CD8-positive, alpha-beta memory T cell (primary cell): ENCODE data around the gene TTLL10. TPM values are rescaled to one million over a fixed set of nuclear protein-coding genes. Genes with fewer than 3 reads are reported as not detected.

Source experiments
- CTCF ChIA-PET: fragments of 350-600 bp; sonication (Branson Sonifier 250); formaldehyde crosslinking; loops from one replicate; lab custom pipeline; 2021; ENCODE audit warnings: antibody characterized with exemption; lab: Charles Lee
- POLR2A ChIA-PET: fragments of 350-600 bp; sonication (Branson Sonifier 250); formaldehyde crosslinking; loops from one replicate; lab custom pipeline; 2021; ENCODE audit warnings: antibody characterized with exemption; lab: Charles Lee
- DNase-seq, 5 donors: peaks; one replicate each; pipeline versions ENCODE4 v3.0.0 to v3.0.0-alpha.2; 2020 to 2022; ENCODE audit warnings: mixed read lengths in 1 of 5
- H3K27ac ChIP-seq: one replicate; pipeline ENCODE4 v1.7.0; 2013; ENCODE audit warnings: low read depth, mild to moderate bottlenecking, low read length, moderate library complexity
- H3K27me3 ChIP-seq: 2 replicates; pipeline ENCODE4 v1.7.0; 2013; ENCODE audit warnings: low read length, mild to moderate bottlenecking; ENCODE audit not compliant: insufficient read depth, poor library complexity, severe bottlenecking
- H3K36me3 ChIP-seq: 2 replicates; pipeline ENCODE4 v1.7.0; 2013; ENCODE audit warnings: mild to moderate bottlenecking, low read length, moderate library complexity; ENCODE audit not compliant: insufficient read depth
- H3K4me1 ChIP-seq: 2 replicates; pipeline ENCODE4 v1.7.0; 2013; ENCODE audit warnings: mild to moderate bottlenecking, low read length, moderate library complexity; ENCODE audit not compliant: insufficient read depth
- H3K4me3 ChIP-seq: 2 replicates; pipeline ENCODE4 v1.7.0; 2013; ENCODE audit warnings: mild to moderate bottlenecking, low read length
- H3K9me3 ChIP-seq: 2 replicates; pipeline ENCODE4 v1.7.0; 2013; ENCODE audit warnings: mild to moderate bottlenecking, low read length
- H3K27ac Mint-ChIP-seq, 8 donors: one replicate each; pipeline ENCODE4 v1.8.0; 2020 to 2021; ENCODE audit warnings: mixed read lengths in 8 of 8, mild to moderate bottlenecking in 6 of 8, inconsistent platforms in 3 of 8, moderate library complexity in 3 of 8
- H3K27me3 Mint-ChIP-seq, 2 donors: one replicate each; pipeline ENCODE4 v1.8.0; 2020 to 2021; ENCODE audit warnings: mixed read lengths in 2 of 2, mild to moderate bottlenecking in 1 of 2, moderate library complexity in 1 of 2
- H3K36me3 Mint-ChIP-seq, 3 donors: one replicate each; pipeline ENCODE4 v1.8.0; 2020 to 2021; ENCODE audit warnings: mixed read lengths in 3 of 3, inconsistent platforms in 1 of 3, mild to moderate bottlenecking in 1 of 3
- H3K4me1 Mint-ChIP-seq, 3 donors: one replicate each; pipeline ENCODE4 v1.8.0; 2020 to 2021; ENCODE audit warnings: mixed read lengths in 3 of 3, inconsistent platforms in 1 of 3, mild to moderate bottlenecking in 1 of 3
- H3K4me3 Mint-ChIP-seq, 7 donors: one replicate each; pipeline ENCODE4 v1.8.0; 2020 to 2021; ENCODE audit warnings: mixed read lengths in 7 of 7, mild to moderate bottlenecking in 6 of 7, moderate library complexity in 4 of 7, inconsistent platforms in 2 of 7
- H3K9me3 Mint-ChIP-seq, 5 donors: one replicate each; pipeline ENCODE4 v1.8.0; 2020 to 2022; ENCODE audit warnings: mixed read lengths in 5 of 5, mild to moderate bottlenecking in 3 of 5, moderate library complexity in 2 of 5, inconsistent platforms in 1 of 5
- polyA plus RNA-seq: library from polyadenylated mRNA; unstranded; fragments of 300-500 nt; fragmentation: Illumina TruSeq; gene quantifications from one replicate; pipeline ENCODE4 v1.2.3, GENCODE V29; 2021
- total RNA-seq, 2 experiments: library from RNA; stranded (reverse); gene quantifications; one replicate each; pipeline ENCODE4 v1.2.3, GENCODE V29; 2021

Gene TTLL10
- total and polyA plus RNA-seq, 3 experiments from 2014 or later, result not detected

- peaks cover 0 to 12% (median 0%) of the 10 kb centered on the region in 3 donors for H3K36me3 Mint-ChIP-seq
- no peaks in the 10 kb centered on the region for H3K9me3 Mint-ChIP-seq
- Histone ChIP-seq H3K36me3 (no peaks in the 10 kb centered on the region), H3K27me3 (no peaks in the 10 kb centered on the region), H3K4me3 (no peak overlapping the region), H3K27ac (no peak overlapping the region), H3K4me1 (peaks cover 4% of the 10 kb centered on the region), H3K9me3 (no peaks in the 10 kb centered on the region)
- no peak overlapping the region for H3K4me3 Mint-ChIP-seq
- H3K27ac Mint-ChIP-seq, result no peak overlapping the region
- peaks cover 12 to 19% (median 15%) of the 10 kb centered on the region in 3 donors for H3K4me1 Mint-ChIP-seq
- CTCF ChIA-PET, result interaction anchor here (1.2 kb wide), 1 partner anchor 116 kb away, joined by 3 read pairs; no protein-coding TSS in a partner anchor
- H3K27me3 Mint-ChIP-seq, result peaks cover 0 to 1% of the 10 kb centered on the region in 2 donors
- POLR2A ChIA-PET, result no interaction called here
- DNase-seq, result no peak
These were observed 64.4 kb downstream of the TTLL10 start for GRCh38 chr1:1237874-1238701.

DNA sequence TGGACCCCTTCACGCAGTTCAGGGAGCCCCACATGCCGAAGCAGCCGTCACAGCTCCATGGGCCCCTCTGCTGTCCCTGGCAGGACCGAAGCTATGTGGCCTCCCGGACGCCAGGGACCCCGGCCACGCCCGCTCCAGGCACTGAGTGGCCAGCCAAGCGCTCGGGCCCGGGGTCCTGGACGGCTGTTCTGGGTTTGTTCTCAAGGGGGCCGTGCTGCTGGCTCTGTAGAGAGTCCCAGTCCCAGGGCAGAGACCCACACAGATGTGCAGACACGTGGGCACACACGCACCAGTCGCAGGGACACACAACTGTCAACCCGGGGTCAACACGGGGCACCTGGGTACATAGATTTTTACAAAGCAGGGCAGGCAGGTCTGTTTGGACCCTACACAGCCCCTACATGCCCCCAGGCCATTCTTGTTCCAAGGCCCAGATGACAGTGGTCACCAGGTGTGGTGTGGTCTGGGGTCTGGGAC is 65.1 kb downstream of the TTLL10 start:
- POLR2A ChIA-PET, result no interaction called here
- Mint-ChIP-seq H3K4me1 (peaks cover 8 to 13% (median 10%) of the 10 kb centered on the region in 3 donors), H3K27ac (no peak overlapping the region), H3K9me3 (no peaks in the 10 kb centered on the region), H3K36me3 (peaks cover 0 to 10% (median 0%) of the 10 kb centered on the region in 3 donors), H3K27me3 (peaks cover 0 to 1% of the 10 kb centered on the region in 2 donors), H3K4me3 (no peak overlapping the region)
- H3K9me3 ChIP-seq, result no peaks in the 10 kb centered on the region
- no peak overlapping the region for H3K4me3 ChIP-seq
- CTCF ChIA-PET, result interaction anchor here (1.2 kb wide), 1 partner anchor 116 kb away, joined by 3 read pairs; no protein-coding TSS in a partner anchor
- H3K4me1 ChIP-seq, result no peaks in the 10 kb centered on the region
- no peak overlapping the region for H3K27ac ChIP-seq
- no peak for DNase-seq
- H3K36me3 ChIP-seq, result no peaks in the 10 kb centered on the region
- H3K27me3 ChIP-seq, result no peaks in the 10 kb centered on the region

GRCh38 chr1:1239227-1239613 is 65.5 kb downstream of the TTLL10 start:
- Mint-ChIP-seq H3K27me3 (peaks cover 0 to 3% of the 10 kb centered on the region in 2 donors), H3K4me3 (no peak overlapping the region), H3K36me3 (peaks cover 0 to 5% (median 0%) of the 10 kb centered on the region in 3 donors), H3K27ac (no peak overlapping the region), H3K9me3 (no peaks in the 10 kb centered on the region), H3K4me1 (peaks cover 4 to 8% (median 5%) of the 10 kb centered on the region in 3 donors)
- H3K36me3 ChIP-seq, result no peaks in the 10 kb centered on the region
- H3K27me3 ChIP-seq, result no peaks in the 10 kb centered on the region
- no peak overlapping the region for H3K4me3 ChIP-seq
- ChIA-PET CTCF (no interaction called here), POLR2A (no interaction called here)
- no peaks in the 10 kb centered on the region for H3K4me1 ChIP-seq
- DNase-seq, result no peak
- no peaks in the 10 kb centered on the region for H3K9me3 ChIP-seq
- no peak overlapping the region for H3K27ac ChIP-seq

DNA sequence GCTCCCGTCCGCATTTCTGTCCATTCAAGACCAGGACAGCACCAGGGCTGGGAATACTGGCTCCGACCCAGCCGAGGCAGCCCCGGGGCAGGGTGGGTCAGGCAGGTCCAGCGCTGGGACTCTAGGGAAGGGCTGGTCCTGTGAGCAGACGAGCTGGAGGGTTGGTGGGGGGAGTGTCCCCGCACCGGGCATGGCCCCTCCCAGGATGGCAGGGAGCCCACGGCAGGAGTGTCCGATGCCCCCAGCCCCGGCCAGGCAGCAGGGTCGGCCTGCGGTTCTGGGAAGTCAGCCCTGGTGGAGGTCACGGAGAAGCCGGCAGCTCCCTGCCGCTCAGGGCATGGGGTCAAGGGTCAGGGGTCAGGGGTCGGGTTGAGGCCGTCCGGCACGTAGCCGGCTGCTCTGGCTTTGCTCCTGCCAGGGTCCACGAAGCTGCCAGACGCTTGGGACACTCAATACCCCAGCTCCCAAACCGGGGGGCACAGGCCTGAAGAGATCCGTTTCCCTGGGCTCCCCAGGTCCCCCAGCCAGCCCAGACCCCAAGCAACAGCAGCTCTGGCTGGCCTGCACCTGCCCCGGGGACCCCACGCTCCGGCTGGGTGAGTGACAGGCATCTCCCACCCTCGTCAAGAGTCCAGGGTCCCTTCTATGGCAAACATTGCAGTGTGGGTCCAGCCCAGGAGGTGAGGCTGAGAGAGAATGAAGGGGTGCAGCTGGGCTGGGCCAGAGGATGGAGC is 66.1 kb downstream of the TTLL10 start:
- no peak for DNase-seq
- Mint-ChIP-seq H3K27ac (no peak overlapping the region), H3K4me1 (peaks cover 0 to 3% (median under 1%) of the 10 kb centered on the region in 3 donors), H3K9me3 (no peaks in the 10 kb centered on the region), H3K4me3 (no peak overlapping the region), H3K36me3 (no peaks in the 10 kb centered on the region), H3K27me3 (peaks cover 0 to 3% of the 10 kb centered on the region in 2 donors)
- H3K36me3 ChIP-seq, result no peaks in the 10 kb centered on the region
- no peaks in the 10 kb centered on the region for H3K27me3 ChIP-seq
- no peaks in the 10 kb centered on the region for H3K4me1 ChIP-seq
- H3K4me3 ChIP-seq, result no peak overlapping the region
- no peaks in the 10 kb centered on the region for H3K9me3 ChIP-seq
- ChIA-PET POLR2A (interaction anchor here (0.6 kb wide), 1 partner anchor 86 kb away, joined by 4 read pairs; no protein-coding TSS in a partner anchor), CTCF (no interaction called here)
- H3K27ac ChIP-seq, result no peak overlapping the region

GRCh38 chr1:1240348-1240732 is 66.7 kb downstream of the TTLL10 start:
- Mint-ChIP-seq H3K9me3 (no peaks in the 10 kb centered on the region), H3K4me3 (no peak overlapping the region), H3K4me1 (no peaks in the 10 kb centered on the region), H3K27ac (no peak overlapping the region), H3K27me3 (peaks cover 0 to 3% of the 10 kb centered on the region in 2 donors), H3K36me3 (no peaks in the 10 kb centered on the region)
- Histone ChIP-seq H3K27me3 (no peaks in the 10 kb centered on the region), H3K36me3 (no peaks in the 10 kb centered on the region), H3K27ac (no peak overlapping the region), H3K9me3 (no peaks in the 10 kb centered on the region), H3K4me1 (no peaks in the 10 kb centered on the region), H3K4me3 (no peak overlapping the region)
- POLR2A ChIA-PET, result interaction anchor here (0.6 kb wide), 1 partner anchor 86 kb away, joined by 4 read pairs; no protein-coding TSS in a partner anchor
- no peak for DNase-seq
- CTCF ChIA-PET, result no interaction called here

GRCh38 chr1:1240822-1241587 is 67.3 kb downstream of the TTLL10 start:
- no peak overlapping the region for H3K27ac ChIP-seq
- no peaks in the 10 kb centered on the region for H3K9me3 Mint-ChIP-seq
- no peaks in the 10 kb centered on the region for H3K9me3 ChIP-seq
- no peaks in the 10 kb centered on the region for H3K36me3 Mint-ChIP-seq
- no peak overlapping the region for H3K27ac Mint-ChIP-seq
- DNase-seq, result no peak
- H3K4me1 Mint-ChIP-seq, result no peaks in the 10 kb centered on the region
- H3K27me3 ChIP-seq, result peaks cover 3% of the 10 kb centered on the region
- H3K27me3 Mint-ChIP-seq, result peaks cover 0 to 3% of the 10 kb centered on the region in 2 donors
- ChIA-PET CTCF (no interaction called here), POLR2A (interaction anchor here (0.6 kb wide), 3 partner anchors 11 to 85 kb away, joined by 3 to 5 read pairs (median 4); no protein-coding TSS in a partner anchor)
- H3K36me3 ChIP-seq, result no peaks in the 10 kb centered on the region
- H3K4me3 ChIP-seq, result no peak overlapping the region
- no peaks in the 10 kb centered on the region for H3K4me1 ChIP-seq
- H3K4me3 Mint-ChIP-seq, result no peak overlapping the region

- no peak overlapping the region for H3K4me3 Mint-ChIP-seq
These were observed 68.0 kb downstream of the TTLL10 start for GRCh38 chr1:1241588-1242219.

More at GRCh38 chr1:1241588-1242219, 68.0 kb downstream of the TTLL10 start:
- H3K27ac Mint-ChIP-seq, result no peak overlapping the region
- H3K9me3 ChIP-seq, result no peaks in the 10 kb centered on the region
- no peaks in the 10 kb centered on the region for H3K36me3 ChIP-seq
- POLR2A ChIA-PET, result interaction anchor here (0.6 kb wide), 2 partner anchors 11 to 28 kb away, joined by 3 to 5 read pairs; no protein-coding TSS in a partner anchor
- H3K27ac ChIP-seq, result no peak overlapping the region
- H3K27me3 Mint-ChIP-seq, result peaks cover 0 to 3% of the 10 kb centered on the region in 2 donors
- no peaks in the 10 kb centered on the region for H3K36me3 Mint-ChIP-seq
- peaks cover 3% of the 10 kb centered on the region for H3K27me3 ChIP-seq
- no peak overlapping the region for H3K4me3 ChIP-seq
- no peaks in the 10 kb centered on the region for H3K4me1 Mint-ChIP-seq
- CTCF ChIA-PET, result no interaction called here
- DNase-seq, result no peak
- no peaks in the 10 kb centered on the region for H3K4me1 ChIP-seq
- no peaks in the 10 kb centered on the region for H3K9me3 Mint-ChIP-seq
